ENCODE data around the gene RAB39A.

- TF ChIP-seq CTCF (IDR thresholded peaks at IDR 0.05) (no peak), RFX5 (IDR thresholded peaks at IDR 0.05) (no peak), USF2 (IDR thresholded peaks at IDR 0.05) (no peak), EP300 (IDR thresholded peaks at IDR 0.05) (no peak), POLR2A (IDR thresholded peaks at IDR 0.05; ENCODE audit: low read length) (no peak)
Observed at GRCh38 chr11:107996006-107996776, 67.9 kb downstream of the RAB39A start.

All from A549 (cell line).